PC-9 (cell line): ENCODE measurements around the gene REEP2.

ENCODE experiments used
- CTCF ChIP-seq: fragments of 200-600 bp; sonication (generic); conservative IDR thresholded peaks from 2 replicates; pipeline ENCODE4 v1.6.1; 2017; ENCODE audit warnings: mixed run types, antibody characterized with exemption, mild to moderate bottlenecking, moderate library complexity
- EZH2 ChIP-seq: fragments of 200-600 bp; sonication (generic); IDR thresholded peaks from 2 replicates; pipeline ENCODE4 v1.8.0; 2017; ENCODE audit warnings: antibody characterized with exemption, low read depth

GRCh38 chr5:138458384-138458783 lies 19.5 kb downstream of the REEP2 start:
- no peak for TF ChIP-seq CTCF
- no peak for TF ChIP-seq EZH2
